D341Med (cell line): ENCODE results near the gene PTPRJ.
"Not testable (repeated sequence)": the region's sequence is repeated elsewhere in the genome, so short reads cannot be mapped to it uniquely, and the experiment has no call there.

Experiments used
- DNase-seq: peaks from one replicate; pipeline ENCODE4 v3.0.0; 2012; ENCODE audit warnings: low spot score

The PTPRJ gene

GRCh38 chr11:48163360-48164100 is 183.2 kb downstream of the PTPRJ start:
- no peak for DNase-seq

GRCh38 chr11:48164836-48165235 is 184.5 kb downstream of the PTPRJ start:
- DNase-seq, result no peak

GRCh38 chr11:48165426-48165825 is 185.1 kb downstream of the PTPRJ start:
- DNase-seq, result no peak

- no peak for DNase-seq
These were observed 187.0 kb downstream of the PTPRJ start for GRCh38 chr11:48167380-48167779.

- no peak for DNase-seq
These were observed 188.5 kb downstream of the PTPRJ start for GRCh38 chr11:48168815-48169214.

GRCh38 chr11:48169259-48169658 is 188.9 kb downstream of the PTPRJ start:
- DNase-seq, result no peak

GRCh38 chr11:48169717-48170116 is 189.4 kb downstream of the PTPRJ start:
- no peak for DNase-seq

- DNase-seq, result no peak
These were observed 190.2 kb downstream of the PTPRJ start for GRCh38 chr11:48170241-48171233.

- peak; percentile 86 for DNase-seq
These were observed 192.7 kb downstream of the PTPRJ start for GRCh38 chr11:48172818-48173609.

GRCh38 chr11:48177661-48178060 is 197.3 kb downstream of the PTPRJ start:
- no peak for DNase-seq

GRCh38 chr11:48180627-48181026 is 200.3 kb downstream of the PTPRJ start:
- no peak for DNase-seq

- DNase-seq, result no peak
These were observed 202.6 kb downstream of the PTPRJ start for GRCh38 chr11:48182860-48183526.

- DNase-seq, result no peak
These were observed 204.1 kb downstream of the PTPRJ start for GRCh38 chr11:48184452-48184851.

GRCh38 chr11:48190906-48191654 is 210.7 kb downstream of the PTPRJ start:
- DNase-seq, result not testable (repeated sequence)

- DNase-seq, result no peak
These were observed 213.5 kb downstream of the PTPRJ start for GRCh38 chr11:48193876-48194275.

GRCh38 chr11:48207881-48208280 is 227.5 kb downstream of the PTPRJ start:
- no peak for DNase-seq

GRCh38 chr11:48210052-48210451 is 229.7 kb downstream of the PTPRJ start:
- no peak for DNase-seq

- no peak for DNase-seq
These were observed 236.2 kb downstream of the PTPRJ start, which contains the start of gene OR4B1 for GRCh38 chr11:48216510-48216909. Gene OR4B1, plus strand, starts transcription at chr11:48216810. Its CDS starts 0 bp downstream, at chr11:48216810.
